Esophagus (tissue), 2 donors: ENCODE results near the gene CFAP97D1. TPM values are rescaled to one million over a fixed set of nuclear protein-coding genes. Genes with fewer than 3 reads are reported as not detected.
"Not testable (repeated sequence)": the region's sequence is repeated elsewhere in the genome, so short reads cannot be mapped to it uniquely, and the experiment has no call there.

ENCODE experiments used
- H3K27ac ChIP-seq, 2 donors: one replicate each; pipeline ENCODE4 v1.5.1; 2013; ENCODE audit warnings: low read depth in 2 of 2, mild to moderate bottlenecking in 2 of 2, inconsistent platforms in 1 of 2, low read length in 1 of 2, moderate library complexity in 1 of 2
- H3K27me3 ChIP-seq, 2 donors: one replicate each; pipeline ENCODE4 v1.6.1; 2013; ENCODE audit warnings: low read length in 2 of 2, control low read depth in 1 of 2, mild to moderate bottlenecking in 1 of 2; ENCODE audit not compliant: insufficient read depth in 2 of 2, control insufficient read depth in 1 of 2
- H3K36me3 ChIP-seq, 2 donors: one replicate each; pipeline ENCODE4 v1.6.1; 2013; ENCODE audit warnings: low read length in 1 of 2; ENCODE audit not compliant: control insufficient read depth in 2 of 2, insufficient read depth in 2 of 2
- H3K4me1 ChIP-seq, 2 donors: one replicate each; pipeline ENCODE4 v1.6.1; 2013; ENCODE audit warnings: low read length in 1 of 2; ENCODE audit not compliant: control insufficient read depth in 2 of 2, insufficient read depth in 2 of 2
- H3K4me3 ChIP-seq, 2 donors: one replicate each; pipeline ENCODE4 v1.5.1; 2013; ENCODE audit warnings: low read length in 2 of 2, mild to moderate bottlenecking in 2 of 2, low read depth in 1 of 2, moderate library complexity in 1 of 2
- H3K9me3 ChIP-seq, 2 donors: one replicate each; pipeline ENCODE4 v1.6.1; 2013; ENCODE audit warnings: mild to moderate bottlenecking in 2 of 2, low read depth in 1 of 2, low read length in 1 of 2, moderate library complexity in 1 of 2; ENCODE audit not compliant: control insufficient read depth in 2 of 2, insufficient read depth in 1 of 2
- WGBS, 2 donors: extraction: QIAGEN DNeasy Blood & Tissue Kit; methylation state at CpG; one replicate each; pipeline ENCODE4 v1.1.7; 2013; 5-methylcytosine and 5-hydroxymethylcytosine counted together
- polyA plus RNA-seq, 2 donors: library from polyadenylated mRNA; stranded (reverse); fragments of 200-250 nt; gene quantifications; one replicate each; pipeline ENCODE4 v1.2.3, GENCODE V29; 2013
- donor health status: healthy with polysubstance abuse.
- donor health status: Bipolar disorder and iron deficiency.

CFAP97D1 gene
- polyA plus RNA-seq, 2 donors: 0.01 TPM; not detected in 1

- Histone ChIP-seq H3K36me3 (no peaks in the 10 kb centered on the region), H3K4me1 (no peaks in the 10 kb centered on the region), H3K9me3 (no peaks in the 10 kb centered on the region), H3K4me3 (no peak overlapping the region), H3K27me3 (no peaks in the 10 kb centered on the region), H3K27ac (no peak overlapping the region)
- WGBS, 2 donors: 81 to 92% methylated on average over 5 of the region's 5 CpGs
Observed at GRCh38 chr17:43788540-43788939, 8.3 kb downstream of the CFAP97D1 start.

- Histone ChIP-seq H3K27me3 (no peaks in the 10 kb centered on the region), H3K36me3 (no peaks in the 10 kb centered on the region), H3K4me3 (no peak overlapping the region), H3K9me3 (no peaks in the 10 kb centered on the region), H3K4me1 (no peaks in the 10 kb centered on the region), H3K27ac (no peak overlapping the region)
- WGBS, 2 donors: 83 to 95% methylated on average over 1 of the region's 1 CpG
Observed at GRCh38 chr17:43789482-43789881, 9.2 kb downstream of the CFAP97D1 start.

- Histone ChIP-seq H3K36me3 (no peaks in the 10 kb centered on the region), H3K4me3 (no peak overlapping the region), H3K4me1 (no peaks in the 10 kb centered on the region), H3K27me3 (no peaks in the 10 kb centered on the region), H3K9me3 (no peaks in the 10 kb centered on the region), H3K27ac (no peak overlapping the region)
- WGBS, 2 donors: 55 to 71% methylated on average over 14 of the region's 14 CpGs
Observed at GRCh38 chr17:43790311-43790940, 10.2 kb downstream of the CFAP97D1 start.

GRCh38 chr17:43791589-43791988 is 11.4 kb downstream of the CFAP97D1 start:
- no peak overlapping the region for H3K27ac ChIP-seq
- no peaks in the 10 kb centered on the region for H3K27me3 ChIP-seq
- H3K9me3 ChIP-seq: no peaks in the 10 kb centered on the region
- WGBS, 2 donors: 11 to 13% methylated on average over 3 of the region's 3 CpGs
- no peaks in the 10 kb centered on the region for H3K4me1 ChIP-seq
- H3K4me3 ChIP-seq: no peak overlapping the region
- no peaks in the 10 kb centered on the region for H3K36me3 ChIP-seq

- not testable (repeated sequence) for H3K27ac ChIP-seq, H3K9me3 ChIP-seq, H3K27me3 ChIP-seq, H3K36me3 ChIP-seq, H3K4me3 ChIP-seq, H3K4me1 ChIP-seq
- WGBS, 2 donors: 84 to 87% methylated on average over 4 of the region's 4 CpGs
Observed at GRCh38 chr17:43792668-43793067, 12.4 kb downstream of the CFAP97D1 start.

- H3K9me3 ChIP-seq, H3K4me3 ChIP-seq, H3K27ac ChIP-seq, H3K36me3 ChIP-seq, H3K4me1 ChIP-seq, H3K27me3 ChIP-seq: not testable (repeated sequence)
- WGBS, 2 donors: 71 to 74% methylated on average over 9 of the region's 9 CpGs
Observed at GRCh38 chr17:43798024-43798423, 17.8 kb downstream of the CFAP97D1 start.

GRCh38 chr17:43799047-43799446 is 18.8 kb downstream of the CFAP97D1 start:
- H3K27ac ChIP-seq: no peak overlapping the region
- 75 to 77% methylated on average over 2 of the region's 2 CpGs for WGBS, 2 donors

GRCh38 chr17:43800736-43801135 is 20.5 kb downstream of the CFAP97D1 start:
- no peak overlapping the region for H3K4me3 ChIP-seq
- no peaks in the 10 kb centered on the region for H3K27me3 ChIP-seq
- 82 to 89% methylated on average over 3 of the region's 3 CpGs for WGBS, 2 donors
- peaks cover 4% of the 10 kb centered on the region in 2 donors for H3K36me3 ChIP-seq
- no peaks in the 10 kb centered on the region for H3K9me3 ChIP-seq
- no peak overlapping the region for H3K27ac ChIP-seq
- H3K4me1 ChIP-seq: no peaks in the 10 kb centered on the region

More at GRCh38 chr17:43799047-43799446, 18.8 kb downstream of the CFAP97D1 start:
- no peaks in the 10 kb centered on the region for H3K27me3 ChIP-seq
- H3K9me3 ChIP-seq: no peaks in the 10 kb centered on the region
- H3K4me1 ChIP-seq: no peaks in the 10 kb centered on the region
- H3K36me3 ChIP-seq: peaks cover 4% of the 10 kb centered on the region in 2 donors
- no peak overlapping the region for H3K4me3 ChIP-seq

GRCh38 chr17:43801844-43802243 is 21.6 kb downstream of the CFAP97D1 start:
- H3K4me3 ChIP-seq: no peak overlapping the region
- 77 to 81% methylated on average over 3 of the region's 3 CpGs for WGBS, 2 donors
- no peaks in the 10 kb centered on the region for H3K9me3 ChIP-seq
- no peaks in the 10 kb centered on the region for H3K4me1 ChIP-seq
- no peak overlapping the region for H3K27ac ChIP-seq
- H3K27me3 ChIP-seq: no peaks in the 10 kb centered on the region
- peaks cover 4% of the 10 kb centered on the region in 2 donors for H3K36me3 ChIP-seq

- Histone ChIP-seq H3K9me3 (no peaks in the 10 kb centered on the region), H3K27ac (no peak overlapping the region), H3K4me3 (no peak overlapping the region), H3K27me3 (no peaks in the 10 kb centered on the region), H3K36me3 (peaks cover 4% of the 10 kb centered on the region in 2 donors), H3K4me1 (no peaks in the 10 kb centered on the region)
- WGBS, 2 donors: 57 to 58% methylated on average over 4 of the region's 4 CpGs
Observed at GRCh38 chr17:43803758-43804157, 23.5 kb downstream of the CFAP97D1 start.
